ENCODE data around the gene MPPE1.

DNA sequence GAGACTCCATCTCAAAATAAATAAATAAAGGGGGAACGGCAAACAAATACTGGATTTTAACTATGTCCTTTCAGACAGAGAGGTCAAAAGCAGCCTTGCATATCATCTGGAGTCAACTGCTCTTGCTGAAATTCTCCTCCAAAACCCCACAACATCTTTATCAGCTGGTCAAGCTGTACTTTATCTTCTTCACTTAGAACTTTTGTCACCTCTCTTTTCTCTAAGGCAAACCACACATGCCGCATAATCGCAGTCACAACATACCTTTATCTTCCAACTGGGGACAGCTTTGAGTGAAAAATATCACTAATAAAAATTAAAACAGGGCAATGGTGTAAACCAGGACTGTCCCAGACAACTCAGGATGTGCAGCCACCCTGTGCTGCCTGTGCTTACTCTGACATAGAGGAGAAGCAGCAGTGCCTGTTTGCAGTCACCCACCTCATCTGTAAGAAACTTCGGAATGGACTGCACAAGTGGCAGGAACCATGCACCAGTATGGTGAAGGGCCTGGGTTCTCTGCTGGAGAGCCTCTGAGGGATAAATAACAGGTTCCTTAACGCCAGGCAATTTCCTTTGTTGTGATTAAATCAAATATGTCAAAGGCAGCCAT is 6.2 kb downstream of the MPPE1 start:
- TF ChIP-seq ZNF431 (CRISPR knock-in tag; IDR thresholded peaks at IDR 0.05) (no peak), ZBTB1 (CRISPR knock-in tag; IDR thresholded peaks at IDR 0.05; ENCODE audit: borderline replicate concordance, low read depth) (no peak), ERF (CRISPR knock-in tag; IDR thresholded peaks at IDR 0.05) (no peak), SMARCA5 (IDR thresholded peaks at IDR 0.05) (no peak), SREBF2 (CRISPR knock-in tag; IDR thresholded peaks at IDR 0.05) (no peak), POLR2A (conservative IDR thresholded peaks at IDR 0.05) (no peak)
- TF ChIP-seq, protein P1, sequence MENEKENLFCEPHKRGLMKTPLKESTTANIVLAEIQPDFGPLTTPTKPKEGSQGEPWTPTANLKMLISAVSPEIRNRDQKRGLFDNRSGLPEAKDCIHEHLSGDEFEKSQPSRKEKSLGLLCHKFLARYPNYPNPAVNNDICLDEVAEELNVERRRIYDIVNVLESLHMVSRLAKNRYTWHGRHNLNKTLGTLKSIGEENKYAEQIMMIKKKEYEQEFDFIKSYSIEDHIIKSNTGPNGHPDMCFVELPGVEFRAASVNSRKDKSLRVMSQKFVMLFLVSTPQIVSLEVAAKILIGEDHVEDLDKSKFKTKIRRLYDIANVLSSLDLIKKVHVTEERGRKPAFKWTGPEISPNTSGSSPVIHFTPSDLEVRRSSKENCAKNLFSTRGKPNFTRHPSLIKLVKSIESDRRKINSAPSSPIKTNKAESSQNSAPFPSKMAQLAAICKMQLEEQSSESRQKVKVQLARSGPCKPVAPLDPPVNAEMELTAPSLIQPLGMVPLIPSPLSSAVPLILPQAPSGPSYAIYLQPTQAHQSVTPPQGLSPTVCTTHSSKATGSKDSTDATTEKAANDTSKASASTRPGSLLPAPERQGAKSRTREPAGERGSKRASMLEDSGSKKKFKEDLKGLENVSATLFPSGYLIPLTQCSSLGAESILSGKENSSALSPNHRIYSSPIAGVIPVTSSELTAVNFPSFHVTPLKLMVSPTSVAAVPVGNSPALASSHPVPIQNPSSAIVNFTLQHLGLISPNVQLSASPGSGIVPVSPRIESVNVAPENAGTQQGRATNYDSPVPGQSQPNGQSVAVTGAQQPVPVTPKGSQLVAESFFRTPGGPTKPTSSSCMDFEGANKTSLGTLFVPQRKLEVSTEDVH (IDR thresholded peaks at IDR 0.05; ENCODE audit: low read depth, partially characterized antibody), result no peak
- TF ChIP-seq, protein P2, sequence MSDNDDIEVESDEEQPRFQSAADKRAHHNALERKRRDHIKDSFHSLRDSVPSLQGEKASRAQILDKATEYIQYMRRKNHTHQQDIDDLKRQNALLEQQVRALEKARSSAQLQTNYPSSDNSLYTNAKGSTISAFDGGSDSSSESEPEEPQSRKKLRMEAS (CRISPR knock-in tag; IDR thresholded peaks at IDR 0.05), result no peak
- TF ChIP-seq, protein P3, sequence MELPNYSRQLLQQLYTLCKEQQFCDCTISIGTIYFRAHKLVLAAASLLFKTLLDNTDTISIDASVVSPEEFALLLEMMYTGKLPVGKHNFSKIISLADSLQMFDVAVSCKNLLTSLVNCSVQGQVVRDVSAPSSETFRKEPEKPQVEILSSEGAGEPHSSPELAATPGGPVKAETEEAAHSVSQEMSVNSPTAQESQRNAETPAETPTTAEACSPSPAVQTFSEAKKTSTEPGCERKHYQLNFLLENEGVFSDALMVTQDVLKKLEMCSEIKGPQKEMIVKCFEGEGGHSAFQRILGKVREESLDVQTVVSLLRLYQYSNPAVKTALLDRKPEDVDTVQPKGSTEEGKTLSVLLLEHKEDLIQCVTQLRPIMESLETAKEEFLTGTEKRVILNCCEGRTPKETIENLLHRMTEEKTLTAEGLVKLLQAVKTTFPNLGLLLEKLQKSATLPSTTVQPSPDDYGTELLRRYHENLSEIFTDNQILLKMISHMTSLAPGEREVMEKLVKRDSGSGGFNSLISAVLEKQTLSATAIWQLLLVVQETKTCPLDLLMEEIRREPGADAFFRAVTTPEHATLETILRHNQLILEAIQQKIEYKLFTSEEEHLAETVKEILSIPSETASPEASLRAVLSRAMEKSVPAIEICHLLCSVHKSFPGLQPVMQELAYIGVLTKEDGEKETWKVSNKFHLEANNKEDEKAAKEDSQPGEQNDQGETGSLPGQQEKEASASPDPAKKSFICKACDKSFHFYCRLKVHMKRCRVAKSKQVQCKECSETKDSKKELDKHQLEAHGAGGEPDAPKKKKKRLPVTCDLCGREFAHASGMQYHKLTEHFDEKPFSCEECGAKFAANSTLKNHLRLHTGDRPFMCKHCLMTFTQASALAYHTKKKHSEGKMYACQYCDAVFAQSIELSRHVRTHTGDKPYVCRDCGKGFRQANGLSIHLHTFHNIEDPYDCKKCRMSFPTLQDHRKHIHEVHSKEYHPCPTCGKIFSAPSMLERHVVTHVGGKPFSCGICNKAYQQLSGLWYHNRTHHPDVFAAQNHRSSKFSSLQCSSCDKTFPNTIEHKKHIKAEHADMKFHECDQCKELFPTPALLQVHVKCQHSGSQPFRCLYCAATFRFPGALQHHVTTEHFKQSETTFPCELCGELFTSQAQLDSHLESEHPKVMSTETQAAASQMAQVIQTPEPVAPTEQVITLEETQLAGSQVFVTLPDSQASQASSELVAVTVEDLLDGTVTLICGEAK (IDR thresholded peaks at IDR 0.05), result no peak
- TF ChIP-seq, protein P3 (CRISPR knock-in tag; IDR thresholded peaks at IDR 0.05), result no peak
- TF ChIP-seq, protein P4, sequence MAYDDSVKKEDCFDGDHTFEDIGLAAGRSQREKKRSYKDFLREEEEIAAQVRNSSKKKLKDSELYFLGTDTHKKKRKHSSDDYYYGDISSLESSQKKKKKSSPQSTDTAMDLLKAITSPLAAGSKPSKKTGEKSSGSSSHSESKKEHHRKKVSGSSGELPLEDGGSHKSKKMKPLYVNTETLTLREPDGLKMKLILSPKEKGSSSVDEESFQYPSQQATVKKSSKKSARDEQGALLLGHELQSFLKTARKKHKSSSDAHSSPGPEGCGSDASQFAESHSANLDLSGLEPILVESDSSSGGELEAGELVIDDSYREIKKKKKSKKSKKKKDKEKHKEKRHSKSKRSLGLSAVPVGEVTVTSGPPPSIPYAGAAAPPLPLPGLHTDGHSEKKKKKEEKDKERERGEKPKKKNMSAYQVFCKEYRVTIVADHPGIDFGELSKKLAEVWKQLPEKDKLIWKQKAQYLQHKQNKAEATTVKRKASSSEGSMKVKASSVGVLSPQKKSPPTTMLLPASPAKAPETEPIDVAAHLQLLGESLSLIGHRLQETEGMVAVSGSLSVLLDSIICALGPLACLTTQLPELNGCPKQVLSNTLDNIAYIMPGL (CRISPR knock-in tag; IDR thresholded peaks at IDR 0.05), result no peak
